GM12878 (cell line): ENCODE measurements around the gene OLA1. TPM values are rescaled to one million over a fixed set of nuclear protein-coding genes. Genes with fewer than 3 reads are reported as not detected.

Experiments
- ATAC-seq: fragments of 200-7000 bp; cut with Tn5 transposase; 3 replicates; pipeline ENCODE4 v1.9.1; 2020; ENCODE audit warnings: mild to moderate bottlenecking, moderate library complexity
- BruUV-seq: library from RNA; stranded (reverse); fragments of 400-500 nt; replicated peaks from 2 replicates; lab custom pipeline; 2021; lab: Mats Ljungman, UMichigan
- CTCF ChIA-PET: fragments of 300-600 bp; sonication (Branson Sonifier 250); formaldehyde crosslinking; extraction: SDS; loops from one replicate; lab custom pipeline; 2021; ENCODE audit warnings: inconsistent platforms; lab: Yijun Ruan, JAX
- POLR2A ChIA-PET: fragments of 350-600 bp; formaldehyde crosslinking; extraction: SDS; loops from one replicate; lab custom pipeline; 2021; ENCODE audit warnings: inconsistent platforms; lab: Charles Lee
- RAD21 ChIA-PET: fragments of 300-600 bp; sonication (Branson Sonifier 250); formaldehyde crosslinking; loops from one replicate; lab custom pipeline; 2023; ENCODE audit warnings: antibody characterized with exemption; ENCODE audit not compliant: unreplicated experiment; lab: Charles Lee
- SMC1A ChIA-PET: fragments of 300-600 bp; sonication (Branson Sonifier 250); formaldehyde crosslinking; loops from one replicate; lab custom pipeline; 2023; ENCODE audit not compliant: unreplicated experiment, uncharacterized antibody; lab: Charles Lee
- DNase-seq: peaks from one replicate; pipeline ENCODE4 v3.0.0-alpha.2; 2011; ENCODE audit warnings: low read depth, low spot score
- FAIRE-seq: peaks from 3 replicates; lab custom pipeline; 2011; peaks lifted over from hg19 to GRCh38; lab: Jason Lieb, UNC
- H2AFZ ChIP-seq: 2 replicates; pipeline ENCODE4 v1.6.0; 2011; ENCODE audit warnings: low read depth, low read length, control low read depth; ENCODE audit not compliant: control insufficient read depth
- H3K27ac ChIP-seq: 2 replicates; pipeline ENCODE4 v1.5.1; 2011; ENCODE audit warnings: control low read depth; ENCODE audit not compliant: control insufficient read depth, insufficient read depth
- H3K27me3 ChIP-seq, 2 experiments: replicated peaks in 1 of 2; 2 replicates each; pipeline versions ENCODE4 v1.6.0 to v1.6.1; 2011; ENCODE audit warnings: low read length in 1 of 2; ENCODE audit not compliant: control insufficient read depth in 2 of 2, insufficient read depth in 2 of 2
- H3K36me3 ChIP-seq, 2 experiments: 2 replicates each; pipeline ENCODE4 v1.5.1; 2011; ENCODE audit warnings: low read length in 1 of 2; ENCODE audit not compliant: control insufficient read depth in 2 of 2, insufficient read depth in 2 of 2
- H3K4me1 ChIP-seq: 2 replicates; pipeline ENCODE4 v1.6.1; 2011; ENCODE audit warnings: mild to moderate bottlenecking, low read length, moderate library complexity, mixed read lengths; ENCODE audit not compliant: control insufficient read depth, insufficient read depth
- H3K4me2 ChIP-seq: 2 replicates; pipeline ENCODE4 v1.6.0; 2011; ENCODE audit warnings: control low read depth; ENCODE audit not compliant: control insufficient read depth, insufficient read depth
- H3K4me3 ChIP-seq: fragments of 200-600 bp; sonication (generic); 2 replicates; pipeline ENCODE4 v1.5.1; 2016
- H3K79me2 ChIP-seq: 2 replicates; pipeline ENCODE4 v1.6.0; 2011; ENCODE audit warnings: low read length; ENCODE audit not compliant: control insufficient read depth, insufficient read depth
- H3K9ac ChIP-seq: 2 replicates; pipeline ENCODE4 v1.8.0; 2011; ENCODE audit warnings: low read length, control low read depth, mixed read lengths; ENCODE audit not compliant: control insufficient read depth, insufficient read depth
- H3K9me3 ChIP-seq: replicated peaks from 3 replicates; pipeline ENCODE4 v1.5.1; 2011; ENCODE audit warnings: mild to moderate bottlenecking, low read length; ENCODE audit not compliant: control insufficient read depth, insufficient read depth
- H4K20me1 ChIP-seq: 2 replicates; pipeline ENCODE4 v1.6.0; 2011; ENCODE audit not compliant: control insufficient read depth, insufficient read depth
- ASH2L ChIP-seq: fragments of 300-600, 200-600 bp; sonication (generic); IDR thresholded peaks from 2 replicates; pipeline ENCODE4 v1.6.1; 2017; ENCODE audit warnings: low read depth, mild to moderate bottlenecking, borderline replicate concordance
- BCL11A ChIP-seq: IDR thresholded peaks from 2 replicates; pipeline ENCODE4 v1.6.1; 2011; ENCODE audit warnings: low read depth, low read length
- EED ChIP-seq: sonication (generic); IDR thresholded peaks from 2 replicates; pipeline ENCODE4 v1.6.1; 2016; ENCODE audit warnings: antibody characterized with exemption, low read depth
- ETV6 ChIP-seq, 2 experiments: fragments of 450-650 bp in 1 of 2; IDR thresholded peaks in 1 of 2; conservative IDR thresholded peaks in 1 of 2; 2 replicates each; pipeline ENCODE4 v1.6.1; 2014; ENCODE audit warnings: antibody characterized with exemption in 1 of 2, borderline replicate concordance in 1 of 2, low read depth in 1 of 2, mild to moderate bottlenecking in 1 of 2, moderate library complexity in 1 of 2
- FOXK2 ChIP-seq: fragments of 450-650 bp; IDR thresholded peaks from 2 replicates; pipeline ENCODE4 v1.6.1; 2017; ENCODE audit warnings: mild to moderate bottlenecking, moderate library complexity
- NFXL1 ChIP-seq: fragments of 450-650 bp; IDR thresholded peaks from 2 replicates; pipeline ENCODE4 v1.6.1; 2017; ENCODE audit warnings: antibody characterized with exemption, mild to moderate bottlenecking, borderline replicate concordance
- SP1 ChIP-seq: IDR thresholded peaks from one replicate; pipeline ENCODE4 v1.6.1; 2011; ENCODE audit warnings: low read depth, low read length
- STAT1 ChIP-seq: fragments of 450-650 bp; conservative IDR thresholded peaks from 2 replicates; pipeline ENCODE4 v1.6.1; 2014; ENCODE audit warnings: antibody characterized with exemption, mild to moderate bottlenecking
- WGBS: methylation state at CpG from one replicate; pipeline ENCODE4 v1.1.6; 2016; ENCODE audit warnings: low lambda C conversion rate; ENCODE audit not compliant: insufficient replicate concordance, insufficient coverage; ENCODE audit errors: missing lambda C conversion rate; 5-methylcytosine and 5-hydroxymethylcytosine counted together
- in situ Hi-C: fragments of 300-500 bp; cut with MboI; formaldehyde crosslinking; loops from 9 replicates; pipeline ENCODE4 v1.14.3; 2018; ENCODE audit warnings: mixed read lengths
- intact Hi-C: fragments of 100-400 bp; cut with micrococcal nuclease; formaldehyde crosslinking; loops from one replicate; pipeline ENCODE4 v1.14.2; 2022; ENCODE audit not compliant: unreplicated experiment
- polyA plus RNA-seq, 11 experiments: library from polyadenylated mRNA; depleted of rRNA in 4 of 11; unstranded in 6 of 11; stranded (reverse) in 5 of 11; fragments of >200 nt; fragmentation: Nextera tagmentation in 4 of 11; fragmentation: Illumina TruSeq in 1 of 11; extraction: Ambion mirVana in 4 of 11; extraction: Trizol in 1 of 11; gene quantifications; 1 replicate in 1 of 11; 2 replicates in 10 of 11; pipeline versions ENCODE4 v1.2.1 to v1.2.3, GENCODE V29; 2011 to 2016; ENCODE audit warnings: inconsistent platforms in 2 of 11, missing spikeins in 2 of 11, low read depth in 1 of 11
- total RNA-seq, 4 experiments: library from RNA; depleted of rRNA in 3 of 4; stranded (reverse); fragments of >200 nt in 3 of 4; fragmentation: Illumina TruSeq in 1 of 4; extraction: Trizol in 1 of 4; gene quantifications; 2 replicates each; pipeline versions ENCODE4 v1.2.1 to v1.2.3, GENCODE V29; 2013 to 2021
- TF ChIP-seq, protein P1 (sequence below): fragments of 450-650 bp; IDR thresholded peaks from 2 replicates; pipeline ENCODE4 v1.6.1; 2017; ENCODE audit warnings: mild to moderate bottlenecking
- TF ChIP-seq, protein P2 (sequence below): fragments of 450-650 bp; IDR thresholded peaks from 2 replicates; pipeline ENCODE4 v1.6.1; 2018; ENCODE audit warnings: mild to moderate bottlenecking, low read depth, moderate library complexity; ENCODE audit not compliant: partially characterized antibody

Gene OLA1
- total and polyA plus RNA-seq, 10 of the 15 experiments (the other 5 are each of a cell fraction or from before 2014, with no cell fraction given) = 107 to 238 (median 142) TPM

DNA sequence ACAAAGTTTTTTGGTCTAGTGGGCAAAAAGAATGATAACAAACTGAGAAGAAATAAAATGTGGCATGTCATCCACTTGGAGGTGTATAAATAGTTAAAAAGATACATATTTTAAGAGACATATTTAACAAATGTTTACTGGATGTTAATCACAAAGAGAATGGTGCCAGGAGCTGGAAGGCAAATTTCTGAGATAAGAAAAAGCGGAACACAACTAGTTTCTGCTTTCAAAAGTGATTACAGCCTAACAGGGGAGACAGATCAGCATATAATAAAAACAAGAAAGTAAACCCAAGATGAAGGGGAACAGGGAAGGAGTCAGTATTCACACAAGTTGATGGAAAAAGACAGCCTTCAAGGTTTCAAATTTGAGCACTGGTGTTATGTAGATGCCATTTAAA, 91.3 kb downstream of the OLA1 start:
- in situ Hi-C loops = loop anchor here (5.0 kb wide), 1 partner anchor 185 kb away; no protein-coding TSS in a partner anchor

DNA sequence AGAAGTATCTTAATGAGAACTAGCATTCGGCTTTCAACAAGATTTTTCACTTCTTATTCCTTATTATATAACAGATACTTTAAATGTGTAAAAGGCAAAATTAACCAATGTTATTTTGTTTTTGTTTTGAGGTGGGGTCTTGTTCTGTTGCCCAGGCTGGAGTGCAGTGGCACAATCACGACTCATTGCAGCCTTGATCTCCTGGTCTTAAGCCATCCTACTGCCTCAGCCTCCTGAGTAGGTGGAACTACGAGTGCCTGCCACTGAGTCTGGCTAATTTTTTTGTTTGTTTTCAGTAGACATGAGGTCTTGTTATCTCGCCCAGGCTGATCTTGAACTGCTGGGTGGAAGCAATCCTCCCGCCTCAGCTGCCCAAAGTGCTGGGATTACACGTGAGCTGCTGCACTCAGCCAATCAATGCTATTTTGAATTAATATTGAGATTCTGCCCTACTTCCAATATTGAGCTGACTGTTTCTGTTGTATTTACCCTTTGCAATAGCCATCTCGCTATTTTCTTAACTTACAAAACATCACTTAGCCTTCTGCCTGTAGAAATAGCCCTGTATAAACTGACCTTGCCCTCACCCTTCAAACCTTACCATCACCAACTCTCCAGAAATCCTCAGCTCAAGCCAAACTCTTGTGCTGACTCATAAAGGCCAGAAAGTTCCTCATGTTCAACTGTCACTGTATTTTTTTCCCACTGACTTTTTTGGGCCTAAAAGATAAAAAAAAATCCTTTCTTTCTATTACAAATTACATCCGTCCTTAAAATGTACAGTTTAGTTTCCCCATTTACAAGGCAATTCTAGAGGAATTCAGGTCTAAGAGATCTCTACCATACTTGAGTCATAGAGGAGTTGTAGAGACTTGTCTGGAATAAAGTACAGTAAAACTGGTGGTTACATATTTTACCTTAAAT, 94.3 kb downstream of the OLA1 start:
- no peaks in the 10 kb centered on the region; the same call in 1 of the 2 replicates for H3K79me2 ChIP-seq
- SMC1A ChIA-PET = no interaction called here
- no peaks in the 10 kb centered on the region for H3K9me3 ChIP-seq
- ATAC-seq (no peak), FAIRE-seq (no peak), DNase-seq (no peak)
- no peaks in the 10 kb centered on the region for H4K20me1 ChIP-seq
- H3K4me1 ChIP-seq = no peaks in the 10 kb centered on the region
- intact Hi-C loops = no loop called here
- CTCF ChIA-PET = interaction anchor here (1.3 to 7.4 kb wide), 5 partner anchors 8 to 187 kb away, joined by 3 to 82 read pairs (median 3); no protein-coding TSS in a partner anchor
- no peak overlapping the region for H2AFZ ChIP-seq
- no peak overlapping the region for H3K4me2 ChIP-seq
- no peak overlapping the region for H3K9ac ChIP-seq
- in situ Hi-C loops = no loop called here
- H3K27ac ChIP-seq = no peak overlapping the region
- RAD21 ChIA-PET = interaction anchor here (1.1 kb wide), 1 partner anchor 187 kb away, joined by 5 read pairs; no protein-coding TSS in a partner anchor
- no peak overlapping the region for H3K4me3 ChIP-seq
- BruUV-seq = no TSS peak
- no peaks in the 10 kb centered on the region for H3K27me3 ChIP-seq
- over 99% methylated on average over 8 of the region's 8 CpGs for WGBS
- no peaks in the 10 kb centered on the region; a peak in 1 of 4 replicates for H3K36me3 ChIP-seq
- POLR2A ChIA-PET = no interaction called here
- TF ChIP-seq, protein P1, sequence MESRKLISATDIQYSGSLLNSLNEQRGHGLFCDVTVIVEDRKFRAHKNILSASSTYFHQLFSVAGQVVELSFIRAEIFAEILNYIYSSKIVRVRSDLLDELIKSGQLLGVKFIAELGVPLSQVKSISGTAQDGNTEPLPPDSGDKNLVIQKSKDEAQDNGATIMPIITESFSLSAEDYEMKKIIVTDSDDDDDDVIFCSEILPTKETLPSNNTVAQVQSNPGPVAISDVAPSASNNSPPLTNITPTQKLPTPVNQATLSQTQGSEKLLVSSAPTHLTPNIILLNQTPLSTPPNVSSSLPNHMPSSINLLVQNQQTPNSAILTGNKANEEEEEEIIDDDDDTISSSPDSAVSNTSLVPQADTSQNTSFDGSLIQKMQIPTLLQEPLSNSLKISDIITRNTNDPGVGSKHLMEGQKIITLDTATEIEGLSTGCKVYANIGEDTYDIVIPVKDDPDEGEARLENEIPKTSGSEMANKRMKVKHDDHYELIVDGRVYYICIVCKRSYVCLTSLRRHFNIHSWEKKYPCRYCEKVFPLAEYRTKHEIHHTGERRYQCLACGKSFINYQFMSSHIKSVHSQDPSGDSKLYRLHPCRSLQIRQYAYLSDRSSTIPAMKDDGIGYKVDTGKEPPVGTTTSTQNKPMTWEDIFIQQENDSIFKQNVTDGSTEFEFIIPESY = no peak
- no peak for TF ChIP-seq SP1
- TF ChIP-seq, protein P2, sequence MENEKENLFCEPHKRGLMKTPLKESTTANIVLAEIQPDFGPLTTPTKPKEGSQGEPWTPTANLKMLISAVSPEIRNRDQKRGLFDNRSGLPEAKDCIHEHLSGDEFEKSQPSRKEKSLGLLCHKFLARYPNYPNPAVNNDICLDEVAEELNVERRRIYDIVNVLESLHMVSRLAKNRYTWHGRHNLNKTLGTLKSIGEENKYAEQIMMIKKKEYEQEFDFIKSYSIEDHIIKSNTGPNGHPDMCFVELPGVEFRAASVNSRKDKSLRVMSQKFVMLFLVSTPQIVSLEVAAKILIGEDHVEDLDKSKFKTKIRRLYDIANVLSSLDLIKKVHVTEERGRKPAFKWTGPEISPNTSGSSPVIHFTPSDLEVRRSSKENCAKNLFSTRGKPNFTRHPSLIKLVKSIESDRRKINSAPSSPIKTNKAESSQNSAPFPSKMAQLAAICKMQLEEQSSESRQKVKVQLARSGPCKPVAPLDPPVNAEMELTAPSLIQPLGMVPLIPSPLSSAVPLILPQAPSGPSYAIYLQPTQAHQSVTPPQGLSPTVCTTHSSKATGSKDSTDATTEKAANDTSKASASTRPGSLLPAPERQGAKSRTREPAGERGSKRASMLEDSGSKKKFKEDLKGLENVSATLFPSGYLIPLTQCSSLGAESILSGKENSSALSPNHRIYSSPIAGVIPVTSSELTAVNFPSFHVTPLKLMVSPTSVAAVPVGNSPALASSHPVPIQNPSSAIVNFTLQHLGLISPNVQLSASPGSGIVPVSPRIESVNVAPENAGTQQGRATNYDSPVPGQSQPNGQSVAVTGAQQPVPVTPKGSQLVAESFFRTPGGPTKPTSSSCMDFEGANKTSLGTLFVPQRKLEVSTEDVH = no peak
- no peak for TF ChIP-seq NFXL1
- TF ChIP-seq ETV6 (conservative IDR thresholded peaks at IDR 0.05 in 1 of 2, IDR thresholded peaks at IDR 0.05 in 1 of 2; ENCODE audit: borderline replicate concordance in 1 of 2, low read depth in 1 of 2) = no peak

More for the DNA sequence above, 91.3 kb downstream of the OLA1 start:
- no TSS peak for BruUV-seq
- Histone ChIP-seq H3K79me2 (no peaks in the 10 kb centered on the region; the same call in 1 of the 2 replicates), H3K27me3 (no peaks in the 10 kb centered on the region), H3K4me2 (no peak overlapping the region), H2AFZ (no peak overlapping the region), H3K27ac (no peak overlapping the region), H3K9ac (no peak overlapping the region), H3K36me3 (peaks cover 0 to 4% of the 10 kb centered on the region in 2 experiments; a peak in 2 of 4 replicates), H3K4me3 (no peak overlapping the region), H3K9me3 (no peaks in the 10 kb centered on the region), H3K4me1 (no peaks in the 10 kb centered on the region), H4K20me1 (no peaks in the 10 kb centered on the region)
- TF ChIP-seq FOXK2 (no peak), STAT1 (no peak), BCL11A (no peak), EED (no peak), ASH2L (no peak)
- FAIRE-seq (no peak), DNase-seq (no peak), ATAC-seq (no peak)
- WGBS = 100% methylated on average over 1 of the region's 1 CpG
- POLR2A ChIA-PET = no interaction called here
- RAD21 ChIA-PET = interaction anchor here (1.4 to 3.9 kb wide), 3 partner anchors 11 to 184 kb away, joined by 3 to 45 read pairs (median 6); no protein-coding TSS in a partner anchor
- intact Hi-C loops = no loop called here
- SMC1A ChIA-PET = interaction anchor here (0.7 to 1.4 kb wide), 3 partner anchors 11 to 184 kb away, joined by 4 to 6 read pairs (median 4); no protein-coding TSS in a partner anchor
- CTCF ChIA-PET = interaction anchor here (0.6 to 7.4 kb wide), 3 partner anchors 90 to 244 kb away, joined by 3 to 82 read pairs (median 6); partner anchors contain the start of gene OLA1
